GM19239 (cell line): ENCODE data around the gene RGS16.

Experiments used
- DNase-seq: peaks from one replicate; pipeline ENCODE4 v3.0.0; 2011; ENCODE audit warnings: low spot score; ENCODE audit not compliant: insufficient read length
- FAIRE-seq: peaks from 2 replicates; lab custom pipeline; 2011; peaks lifted over from hg19 to GRCh38; lab: Jason Lieb, UNC

RGS16 gene

GRCh38 chr1:182631053-182631677 lies 27.0 kb upstream of the RGS16 start:
- DNase-seq, result no peak
- FAIRE-seq, result peak; percentile 21

DNA sequence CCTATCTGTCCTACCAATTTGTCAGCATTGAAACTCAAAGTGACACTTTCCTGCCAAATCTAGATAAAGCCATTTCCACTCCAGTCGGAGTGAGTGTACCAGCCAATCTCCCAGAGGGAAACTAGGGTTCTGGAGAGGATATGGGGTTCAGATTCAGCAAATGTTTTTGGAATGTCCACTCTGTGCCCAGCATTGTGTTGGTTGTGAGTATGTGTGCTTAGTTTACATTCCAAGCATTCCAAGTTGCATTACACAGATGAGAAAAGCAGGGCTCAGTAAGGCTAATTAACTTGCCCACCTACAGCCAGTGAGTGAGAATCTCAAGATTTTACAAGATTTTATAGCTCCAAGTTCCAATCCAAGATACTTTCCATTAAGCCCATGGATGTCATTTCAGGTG lies 26.4 kb upstream of the RGS16 start:
- FAIRE-seq (peak; percentile 49), DNase-seq (no peak)

GRCh38 chr1:182629499-182630096 lies 25.4 kb upstream of the RGS16 start:
- FAIRE-seq (peak; percentile 84), DNase-seq (no peak)

GRCh38 chr1:182629080-182629479 lies 24.9 kb upstream of the RGS16 start:
- no peak for FAIRE-seq
- DNase-seq, result no peak

- FAIRE-seq, result no peak
- DNase-seq, result no peak
Observed at GRCh38 chr1:182628657-182629056, 24.5 kb upstream of the RGS16 start.

DNA sequence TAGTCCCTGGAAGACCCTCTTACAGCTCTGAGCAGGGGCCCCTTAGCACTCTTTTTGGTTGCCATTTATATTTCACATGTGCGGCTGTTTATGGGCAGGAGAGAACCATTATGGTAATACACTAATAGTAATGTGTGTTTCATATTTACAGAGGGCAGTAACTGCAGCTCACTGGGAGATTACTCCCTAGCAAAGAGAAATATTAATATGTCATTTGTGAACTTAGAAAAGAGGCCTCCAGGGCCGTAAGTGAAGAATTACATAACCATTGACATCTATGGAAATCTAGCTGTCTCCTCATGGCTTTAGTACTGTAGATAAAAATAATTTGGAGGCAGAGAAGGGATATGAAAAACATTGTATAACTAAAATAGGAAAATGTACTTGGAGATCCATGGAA lies 23.4 kb upstream of the RGS16 start:
- DNase-seq (no peak), FAIRE-seq (no peak)

DNA sequence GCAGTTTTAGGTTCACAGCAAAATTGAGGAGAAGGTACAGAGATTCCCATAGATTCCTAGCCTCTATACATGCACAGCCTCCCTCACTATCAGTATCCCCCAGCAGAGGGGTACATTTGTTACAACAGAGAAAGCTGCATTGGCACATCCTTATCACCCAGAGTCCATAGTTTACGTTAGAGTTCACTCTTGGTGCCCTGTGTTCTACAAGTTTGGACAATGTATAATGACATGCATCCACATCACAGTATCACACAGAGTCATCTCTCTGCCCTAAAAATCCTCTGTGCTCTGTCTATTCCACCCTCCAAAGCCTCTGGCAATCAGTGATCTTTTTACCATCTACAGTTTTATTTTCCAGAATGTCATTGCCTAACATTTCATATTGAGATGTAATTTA lies 22.3 kb upstream of the RGS16 start:
- DNase-seq (no peak), FAIRE-seq (no peak)

DNA sequence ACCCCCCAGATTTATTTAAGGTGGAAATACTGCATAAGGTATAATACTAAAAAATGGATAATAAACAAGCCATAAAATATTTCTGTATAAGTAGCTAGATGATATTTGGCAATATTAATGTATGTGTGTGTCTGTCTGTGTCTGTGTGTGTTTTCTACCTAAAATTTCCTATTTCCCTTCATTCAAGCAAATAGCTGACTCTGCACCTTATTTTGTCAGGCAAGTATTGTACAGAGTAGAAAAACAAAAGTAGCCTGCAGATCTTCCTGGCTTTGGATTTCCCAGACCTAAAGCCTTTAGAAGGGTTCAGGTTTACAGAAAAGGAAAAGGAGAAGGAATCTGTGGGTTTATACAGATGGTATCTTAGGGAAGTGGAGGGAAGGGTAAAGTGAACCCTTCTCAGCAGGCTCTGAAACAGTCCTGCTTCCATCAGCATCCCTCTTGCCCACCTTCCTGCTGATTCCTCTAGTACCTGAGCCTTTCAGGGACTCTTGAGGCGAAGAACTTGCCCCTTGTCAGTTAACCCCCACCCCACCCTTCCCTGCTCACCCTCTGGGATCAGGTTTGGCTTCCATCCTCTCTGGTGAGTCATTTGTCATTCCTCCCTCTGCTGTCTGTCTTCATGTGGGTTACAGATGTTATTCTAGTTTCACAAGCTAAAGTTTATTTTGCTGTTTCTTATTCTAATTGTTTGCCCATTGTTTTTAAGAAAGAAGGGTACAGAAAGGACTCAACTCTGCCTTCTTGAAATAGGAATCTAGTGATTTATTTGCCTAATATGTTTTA lies 21.7 kb upstream of the RGS16 start:
- FAIRE-seq (peak; percentile 77), DNase-seq (no peak)

GRCh38 chr1:182625024-182625423 lies 20.8 kb upstream of the RGS16 start:
- FAIRE-seq (peak; percentile 74), DNase-seq (no peak)

DNA sequence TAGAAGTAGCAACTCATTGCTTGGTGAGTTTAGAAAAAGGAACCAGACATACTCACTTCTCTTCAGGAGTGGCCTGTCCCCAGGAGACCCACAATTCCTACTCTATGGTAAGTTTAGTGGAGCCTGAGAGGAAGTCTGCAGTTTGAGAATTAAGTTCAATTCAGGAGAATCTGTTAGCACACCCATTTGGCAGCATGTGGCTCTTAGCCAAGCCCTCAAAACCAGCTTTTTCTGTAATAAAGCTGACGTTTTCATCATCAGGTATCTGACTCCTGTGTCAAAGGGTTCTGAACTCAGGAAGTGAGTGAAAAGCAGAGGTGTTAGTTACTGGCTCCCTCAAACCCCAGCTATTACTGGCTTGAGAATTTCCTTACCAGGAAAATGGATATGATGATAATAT lies 20.4 kb upstream of the RGS16 start:
- DNase-seq (no peak), FAIRE-seq (no peak)

DNA sequence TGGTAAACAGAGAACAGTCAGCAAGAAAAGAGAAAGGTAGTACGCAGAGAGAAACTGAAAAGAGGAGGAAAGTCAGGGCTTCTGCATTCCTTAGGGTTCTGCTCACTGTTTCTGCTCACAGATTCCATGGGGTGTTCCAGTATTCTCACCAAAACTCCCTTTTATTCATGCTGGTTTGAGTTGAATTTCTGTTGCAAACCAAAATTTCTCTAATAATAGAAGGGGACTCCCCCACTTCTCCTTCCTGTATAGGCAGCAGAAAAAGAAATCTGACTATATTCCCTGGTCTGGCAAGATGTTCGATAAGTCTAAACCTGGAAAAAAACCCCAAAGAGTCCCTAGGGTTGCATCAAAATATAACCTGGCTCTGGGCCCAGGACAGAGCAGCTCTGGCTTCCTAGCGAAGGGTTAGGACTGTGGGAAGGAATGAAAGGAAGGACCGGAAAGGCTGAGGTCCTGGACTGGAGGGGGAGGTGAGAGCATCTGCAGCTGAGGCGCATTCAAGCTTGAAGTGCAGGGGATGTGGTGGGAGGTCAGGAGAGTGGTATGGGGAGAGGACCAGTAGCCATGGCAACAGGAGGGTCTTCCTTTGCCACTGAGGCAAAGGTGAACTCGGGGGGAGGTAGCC lies 18.8 kb upstream of the RGS16 start:
- no peak for DNase-seq
- FAIRE-seq, result peak; percentile 99

DNA sequence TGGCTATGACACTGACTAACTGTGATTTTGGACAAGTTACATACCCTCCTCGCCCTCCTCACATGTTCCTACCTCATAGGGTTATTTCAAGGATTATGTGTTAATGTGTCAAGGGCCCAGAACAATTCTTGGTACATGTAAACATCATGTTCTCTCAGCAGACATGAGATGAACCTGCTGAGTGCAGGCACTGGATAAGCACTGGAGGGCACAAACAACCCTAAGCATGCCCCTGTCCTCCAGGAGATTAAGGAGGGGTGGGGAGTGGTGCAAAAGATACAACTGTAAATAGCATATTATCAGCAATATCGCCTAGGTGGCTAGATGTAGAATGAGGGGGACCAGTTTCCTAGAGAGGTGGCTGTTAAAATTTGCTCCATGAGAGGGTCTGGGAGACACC lies 17.7 kb upstream of the RGS16 start:
- FAIRE-seq (peak; percentile 44), DNase-seq (no peak)

GRCh38 chr1:182620924-182621585 lies 16.9 kb upstream of the RGS16 start:
- DNase-seq, result no peak
- FAIRE-seq, result peak; percentile 60

GRCh38 chr1:182617734-182618351 lies 13.7 kb upstream of the RGS16 start:
- peak; percentile 47 for FAIRE-seq
- no peak for DNase-seq

- no peak for FAIRE-seq
- DNase-seq, result no peak
Observed at GRCh38 chr1:182617014-182617429, 12.8 kb upstream of the RGS16 start.

- peak; percentile 83 for FAIRE-seq
- peak; percentile 37 for DNase-seq
Observed at GRCh38 chr1:182616130-182617013, 12.2 kb upstream of the RGS16 start.

- no peak for DNase-seq
- FAIRE-seq, result no peak
Observed at GRCh38 chr1:182615468-182616129, 11.4 kb upstream of the RGS16 start.

GRCh38 chr1:182614796-182615454 lies 10.7 kb upstream of the RGS16 start:
- FAIRE-seq, result peak; percentile 80
- DNase-seq, result no peak
